GM10266 (cell line): ENCODE results near the gene PRKG1.

Experiments used
- DNase-seq: peaks from one replicate; pipeline ENCODE4 v3.0.0; 2012; ENCODE audit errors: extremely low spot score
- TF ChIP-seq, protein P1 (sequence below): IDR thresholded peaks from 2 replicates; pipeline ENCODE4 v1.5.1; 2012; ENCODE audit warnings: mild to moderate bottlenecking, low read depth; ENCODE audit not compliant: control insufficient read depth, insufficient read depth; ENCODE audit errors: missing control alignments

PRKG1 gene

GRCh38 chr10:52011118-52011517 lies 936.8 kb downstream of the PRKG1 start:
- TF ChIP-seq, protein P1, sequence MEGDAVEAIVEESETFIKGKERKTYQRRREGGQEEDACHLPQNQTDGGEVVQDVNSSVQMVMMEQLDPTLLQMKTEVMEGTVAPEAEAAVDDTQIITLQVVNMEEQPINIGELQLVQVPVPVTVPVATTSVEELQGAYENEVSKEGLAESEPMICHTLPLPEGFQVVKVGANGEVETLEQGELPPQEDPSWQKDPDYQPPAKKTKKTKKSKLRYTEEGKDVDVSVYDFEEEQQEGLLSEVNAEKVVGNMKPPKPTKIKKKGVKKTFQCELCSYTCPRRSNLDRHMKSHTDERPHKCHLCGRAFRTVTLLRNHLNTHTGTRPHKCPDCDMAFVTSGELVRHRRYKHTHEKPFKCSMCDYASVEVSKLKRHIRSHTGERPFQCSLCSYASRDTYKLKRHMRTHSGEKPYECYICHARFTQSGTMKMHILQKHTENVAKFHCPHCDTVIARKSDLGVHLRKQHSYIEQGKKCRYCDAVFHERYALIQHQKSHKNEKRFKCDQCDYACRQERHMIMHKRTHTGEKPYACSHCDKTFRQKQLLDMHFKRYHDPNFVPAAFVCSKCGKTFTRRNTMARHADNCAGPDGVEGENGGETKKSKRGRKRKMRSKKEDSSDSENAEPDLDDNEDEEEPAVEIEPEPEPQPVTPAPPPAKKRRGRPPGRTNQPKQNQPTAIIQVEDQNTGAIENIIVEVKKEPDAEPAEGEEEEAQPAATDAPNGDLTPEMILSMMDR = no peak
- DNase-seq = no peak

DNA sequence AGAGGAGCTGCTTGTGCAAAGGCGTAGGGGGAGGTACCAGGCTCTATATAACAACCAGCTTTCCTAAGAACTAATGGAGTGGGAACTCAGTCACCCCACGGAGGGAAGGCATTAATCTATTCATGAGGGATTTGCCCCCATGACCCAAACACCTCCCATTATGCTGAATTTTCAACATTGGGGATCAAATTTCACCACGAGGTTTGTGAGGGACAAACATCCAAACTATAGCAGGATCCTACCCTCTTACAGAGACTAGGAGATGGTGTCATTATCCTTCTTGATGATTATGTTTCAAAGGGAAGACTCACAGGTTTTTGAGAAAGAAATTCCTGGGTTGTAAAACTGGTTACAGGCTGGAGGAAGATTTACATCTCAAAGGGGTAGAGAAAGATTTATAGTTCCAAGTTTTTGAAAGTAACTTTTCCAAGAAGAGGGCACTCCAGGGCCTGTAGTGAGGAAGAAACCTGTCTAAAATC lies 944.8 kb downstream of the PRKG1 start:
- DNase-seq = no peak
- TF ChIP-seq, protein P1 = no peak

GRCh38 chr10:52019656-52020055 lies 945.4 kb downstream of the PRKG1 start:
- DNase-seq = no peak
- TF ChIP-seq, protein P1 = no peak

DNA sequence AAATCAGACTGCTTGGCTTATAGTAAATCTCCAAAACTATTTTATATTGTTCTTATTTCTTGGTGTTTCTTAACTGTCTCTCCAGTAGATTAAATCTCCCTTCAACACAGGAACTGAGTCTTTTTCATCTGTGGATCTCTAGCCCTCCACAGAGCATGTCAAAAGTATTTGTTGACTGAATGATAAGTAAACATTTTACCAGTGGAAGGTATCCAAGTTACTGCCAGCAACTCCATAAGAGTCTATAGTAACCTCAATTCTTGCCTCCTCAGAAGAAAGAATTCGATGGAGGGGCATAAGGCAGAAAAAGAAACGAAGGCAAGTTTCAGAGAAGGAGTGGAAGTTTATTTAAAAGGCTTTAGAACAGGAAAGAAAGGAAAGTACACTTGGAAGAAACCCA lies 945.9 kb downstream of the PRKG1 start:
- TF ChIP-seq, protein P1 = no peak
- DNase-seq = no peak

- TF ChIP-seq, protein P1 = no peak
- DNase-seq = no peak
Observed at GRCh38 chr10:52020702-52021101, 946.4 kb downstream of the PRKG1 start.

GRCh38 chr10:52027055-52027705 lies 952.9 kb downstream of the PRKG1 start:
- TF ChIP-seq, protein P1 = no peak
- no peak for DNase-seq

- no peak for DNase-seq
- TF ChIP-seq, protein P1 = no peak
Observed at GRCh38 chr10:52028523-52028858, 954.2 kb downstream of the PRKG1 start.
